GM18505 (cell line): ENCODE measurements around the gene TMEM184B.

Experiments
- ATAC-seq: cut with Tn5 transposase; IDR thresholded peaks from one replicate; pipeline ENCODE4 v1.9.1; 2021; ENCODE audit not compliant: unreplicated experiment
- POLR2A ChIP-seq: IDR thresholded peaks from 4 replicates; pipeline ENCODE4 v1.6.1; 2011; ENCODE audit warnings: borderline replicate concordance; ENCODE audit not compliant: insufficient read depth, insufficient read length; ENCODE audit errors: extremely low read depth

Gene TMEM184B

DNA sequence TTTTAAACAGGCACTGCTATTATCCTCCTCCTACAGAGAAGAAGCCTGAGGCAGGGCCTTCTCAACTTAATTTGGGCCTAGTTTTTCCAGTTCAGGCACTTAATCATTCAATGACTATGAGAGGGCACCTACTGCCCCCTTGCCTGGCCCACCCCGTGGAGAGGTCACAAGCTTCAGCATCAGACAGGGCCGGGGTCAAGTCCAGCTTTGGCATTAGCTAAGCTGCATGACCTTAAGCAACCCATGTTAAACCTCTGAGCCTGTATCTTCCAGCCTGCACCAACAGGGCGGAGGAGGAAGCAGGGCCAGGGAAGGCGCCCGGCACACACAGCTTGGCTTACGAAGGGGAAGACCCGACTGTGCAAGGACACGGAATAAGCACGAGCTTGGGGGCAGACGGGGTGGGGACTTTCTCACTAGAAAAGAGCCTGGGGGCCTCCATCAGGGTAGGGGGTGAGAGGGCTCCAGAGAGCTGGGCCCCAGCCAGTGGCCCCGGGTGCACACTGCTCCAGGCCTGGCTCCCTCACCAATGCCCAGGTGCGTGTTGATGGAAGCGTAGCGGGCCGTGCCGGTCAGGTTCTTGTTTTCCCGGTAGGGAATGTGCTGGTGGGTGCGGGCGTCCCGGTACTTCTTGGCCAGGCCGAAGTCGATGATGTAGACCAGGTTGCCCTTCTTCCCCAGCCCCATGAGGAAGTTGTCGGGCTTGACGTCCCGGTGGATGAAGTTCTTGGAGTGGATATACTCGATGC lies 27.6 kb upstream of the TMEM184B start:
- no peak for ATAC-seq
- TF ChIP-seq POLR2A = no peak

GRCh38 chr22:38299770-38300102 lies 26.9 kb upstream of the TMEM184B start:
- ATAC-seq = no peak
- TF ChIP-seq POLR2A = no peak

GRCh38 chr22:38298312-38299005 lies 25.6 kb upstream of the TMEM184B start:
- no peak for TF ChIP-seq POLR2A
- no peak for ATAC-seq

DNA sequence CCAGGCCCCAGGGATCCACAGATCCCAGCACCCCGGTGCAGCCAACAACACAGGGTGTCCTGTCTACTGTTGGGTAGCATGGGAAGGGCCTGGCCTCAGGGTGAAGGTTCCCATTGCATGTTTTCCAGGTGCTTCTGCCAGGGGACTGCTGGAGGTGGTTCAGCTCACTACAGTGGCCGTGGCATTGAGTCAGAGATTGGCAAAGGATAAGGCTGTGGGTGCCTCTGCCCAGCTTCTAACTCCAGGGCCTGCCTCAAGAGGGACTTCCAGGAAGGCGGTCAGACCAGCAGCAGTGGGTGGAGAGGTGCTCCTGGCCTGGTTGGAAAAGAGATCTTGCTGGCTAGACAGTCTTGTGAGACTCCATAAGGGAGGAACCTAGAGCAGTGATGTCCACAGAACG lies 23.6 kb upstream of the TMEM184B start:
- no peak for ATAC-seq

DNA sequence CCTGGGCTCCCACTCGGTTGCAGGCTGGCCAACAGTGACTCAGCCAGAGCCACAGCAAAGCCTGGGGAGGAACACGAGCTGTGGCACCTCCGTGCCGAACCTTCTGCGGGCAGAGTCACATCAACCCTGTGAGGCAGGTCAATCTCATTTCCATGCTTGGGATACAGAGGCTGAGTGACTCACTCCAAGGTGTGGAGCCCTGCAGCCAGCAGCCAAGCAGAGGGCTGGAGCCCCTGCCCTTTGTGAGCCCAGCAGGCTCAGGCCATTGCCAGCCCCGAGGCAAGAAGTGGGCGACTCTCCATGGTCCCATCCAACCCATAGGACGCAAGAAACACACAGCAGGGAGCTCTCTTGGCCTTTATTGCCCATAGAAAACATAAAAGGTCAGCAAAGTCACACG lies 23.1 kb upstream of the TMEM184B start:
- no peak for TF ChIP-seq POLR2A
- no peak for ATAC-seq

More for the DNA sequence above, 23.6 kb upstream of the TMEM184B start:
- no peak for TF ChIP-seq POLR2A

DNA sequence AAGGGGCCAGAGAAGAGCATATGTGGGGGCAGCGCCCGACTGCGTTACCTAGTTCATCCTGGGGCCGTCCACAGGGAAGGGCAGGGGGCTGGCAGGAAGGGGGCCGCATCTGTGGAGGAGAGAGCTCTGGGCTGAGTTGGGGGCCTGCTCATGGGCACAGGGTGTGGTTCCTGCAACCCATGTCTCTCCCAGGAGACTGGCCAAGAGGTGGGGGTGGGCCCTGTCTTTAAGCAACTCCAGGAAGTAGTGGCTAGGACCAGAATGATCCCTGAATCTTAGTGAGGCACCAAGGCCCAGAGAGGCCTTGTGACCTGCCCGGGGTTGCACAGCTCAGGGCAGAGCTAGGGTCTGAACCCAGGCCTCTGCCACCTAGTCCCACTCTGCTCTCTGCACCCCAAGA lies 22.5 kb upstream of the TMEM184B start:
- ATAC-seq = no peak

GRCh38 chr22:38294193-38294592 lies 21.4 kb upstream of the TMEM184B start:
- no peak for TF ChIP-seq POLR2A
- no peak for ATAC-seq

More for the DNA sequence above, 22.5 kb upstream of the TMEM184B start:
- no peak for TF ChIP-seq POLR2A

- no peak for ATAC-seq
- no peak for TF ChIP-seq POLR2A
Observed at GRCh38 chr22:38292694-38293093, 19.9 kb upstream of the TMEM184B start.

DNA sequence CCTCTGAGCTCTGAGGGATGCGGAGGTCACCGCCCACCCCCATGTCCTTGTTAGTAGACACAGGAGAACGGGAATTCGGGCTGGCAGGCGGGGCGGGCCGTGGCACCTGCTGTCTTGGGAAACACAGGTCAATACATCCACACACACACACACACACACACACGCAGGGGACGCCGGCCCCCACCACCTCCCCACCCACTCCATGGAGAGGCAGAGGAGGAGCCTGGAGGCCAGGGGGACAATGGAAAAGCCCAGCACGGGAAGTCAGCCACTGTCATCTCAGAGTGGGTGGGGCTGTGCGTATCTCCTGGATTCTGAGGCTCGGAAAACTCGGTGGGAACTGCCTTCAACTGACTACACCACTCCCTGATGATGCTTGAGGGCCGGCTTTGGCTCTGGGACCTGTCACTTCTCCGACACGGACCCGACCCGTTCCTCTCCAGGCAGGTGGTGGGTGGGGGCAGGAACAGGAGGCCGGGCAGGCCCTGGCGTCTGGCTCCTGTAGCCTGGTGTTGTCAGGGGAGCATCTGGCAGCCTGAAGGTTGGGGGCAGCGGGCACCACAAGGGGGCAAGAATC lies 18.5 kb upstream of the TMEM184B start:
- ATAC-seq = no peak
- TF ChIP-seq POLR2A = no peak

GRCh38 chr22:38290347-38290746 lies 17.5 kb upstream of the TMEM184B start:
- no peak for TF ChIP-seq POLR2A

DNA sequence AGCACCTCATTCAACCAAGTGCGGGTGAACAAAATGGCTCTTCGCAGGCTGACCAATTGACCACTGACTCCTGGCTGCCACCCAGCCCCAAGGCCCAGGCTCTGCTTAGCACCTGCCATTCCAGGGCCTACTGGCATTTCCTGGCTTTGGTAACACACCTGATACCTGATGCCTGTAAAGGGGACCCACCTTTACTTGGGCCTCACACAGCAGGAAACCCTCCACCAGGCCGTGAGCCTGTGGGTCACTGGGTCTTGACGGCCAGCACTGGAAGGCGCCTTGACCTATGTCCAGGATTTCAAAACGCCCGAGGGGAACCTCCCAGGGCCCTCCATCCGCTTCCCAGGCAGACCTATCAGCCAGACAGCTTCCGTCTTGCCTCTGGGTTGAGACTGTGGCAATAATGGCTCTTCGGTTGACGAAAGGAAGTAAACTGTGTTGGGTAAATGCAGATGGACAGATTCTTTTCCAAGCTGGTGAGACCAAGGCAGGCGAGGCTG lies 16.8 kb upstream of the TMEM184B start:
- ATAC-seq = no peak
- TF ChIP-seq POLR2A = no peak

More at GRCh38 chr22:38290347-38290746, 17.5 kb upstream of the TMEM184B start:
- ATAC-seq = no peak

- ATAC-seq = no peak
Observed at GRCh38 chr22:38286915-38287669, 14.3 kb upstream of the TMEM184B start.

GRCh38 chr22:38285018-38285417 lies 12.2 kb upstream of the TMEM184B start:
- no peak for TF ChIP-seq POLR2A
- no peak for ATAC-seq

More at GRCh38 chr22:38286915-38287669, 14.3 kb upstream of the TMEM184B start:
- no peak for TF ChIP-seq POLR2A
